Type B pancreatic cell (in vitro differentiated cells): Measurements from ENCODE around the gene BCAS3. TPM values are rescaled to one million over a fixed set of nuclear protein-coding genes. Genes with fewer than 3 reads are reported as not detected.

Source experiments
- DNase-seq: peaks from one replicate; pipeline ENCODE4 v3.0.0; 2021; ENCODE audit warnings: mixed read lengths; ENCODE audit not compliant: unreplicated experiment; ENCODE audit errors: extremely low spot score
- H3K27ac Mint-ChIP-seq: 2 replicates; pipeline ENCODE4 v1.8.0; 2021; ENCODE audit warnings: mild to moderate bottlenecking, mixed read lengths
- H3K27me3 Mint-ChIP-seq: 2 replicates; pipeline ENCODE4 v1.8.0; 2021; ENCODE audit warnings: mixed read lengths
- H3K36me3 Mint-ChIP-seq: 2 replicates; pipeline ENCODE4 v1.8.0; 2021; ENCODE audit warnings: mixed read lengths
- H3K4me1 Mint-ChIP-seq: one replicate; pipeline ENCODE4 v1.8.0; 2021; ENCODE audit warnings: mixed read lengths; ENCODE audit not compliant: unreplicated experiment
- H3K4me3 Mint-ChIP-seq: 2 replicates; pipeline ENCODE4 v1.8.0; 2021; ENCODE audit warnings: mild to moderate bottlenecking, mixed read lengths
- H3K9me3 Mint-ChIP-seq: 2 replicates; pipeline ENCODE4 v1.8.0; 2021; ENCODE audit warnings: mixed read lengths
- CTCF ChIP-seq: fragments of 200-600 bp; sonication (generic); conservative IDR thresholded peaks from 2 replicates; pipeline ENCODE4 v1.5.0; 2021; ENCODE audit warnings: antibody characterized with exemption, mild to moderate bottlenecking
- total RNA-seq: library from RNA; stranded (reverse); gene quantifications from 2 replicates; pipeline ENCODE4 v1.2.1, GENCODE V29; 2021; ENCODE audit warnings: low replicate concordance

BCAS3 gene
- total RNA-seq, 1 donor from 2014 or later: 23.0 TPM

- Mint-ChIP-seq H3K9me3 (no peaks in the 10 kb centered on the region), H3K36me3 (no peaks in the 10 kb centered on the region), H3K27me3 (peaks cover 5% of the 10 kb centered on the region), H3K4me1 (peaks cover 16% of the 10 kb centered on the region), H3K4me3 (no peak overlapping the region), H3K27ac (no peak overlapping the region)
- no peak for TF ChIP-seq CTCF
- no peak for DNase-seq
Observed at GRCh38 chr17:61007980-61008379, 330.3 kb downstream of the BCAS3 start.

GRCh38 chr17:61009663-61010062, 332.0 kb downstream of the BCAS3 start:
- Mint-ChIP-seq H3K27ac (no peak overlapping the region), H3K9me3 (no peaks in the 10 kb centered on the region), H3K27me3 (peaks cover 1% of the 10 kb centered on the region), H3K4me3 (no peak overlapping the region), H3K36me3 (no peaks in the 10 kb centered on the region), H3K4me1 (peaks cover 16% of the 10 kb centered on the region)
- no peak for TF ChIP-seq CTCF
- no peak for DNase-seq

DNA sequence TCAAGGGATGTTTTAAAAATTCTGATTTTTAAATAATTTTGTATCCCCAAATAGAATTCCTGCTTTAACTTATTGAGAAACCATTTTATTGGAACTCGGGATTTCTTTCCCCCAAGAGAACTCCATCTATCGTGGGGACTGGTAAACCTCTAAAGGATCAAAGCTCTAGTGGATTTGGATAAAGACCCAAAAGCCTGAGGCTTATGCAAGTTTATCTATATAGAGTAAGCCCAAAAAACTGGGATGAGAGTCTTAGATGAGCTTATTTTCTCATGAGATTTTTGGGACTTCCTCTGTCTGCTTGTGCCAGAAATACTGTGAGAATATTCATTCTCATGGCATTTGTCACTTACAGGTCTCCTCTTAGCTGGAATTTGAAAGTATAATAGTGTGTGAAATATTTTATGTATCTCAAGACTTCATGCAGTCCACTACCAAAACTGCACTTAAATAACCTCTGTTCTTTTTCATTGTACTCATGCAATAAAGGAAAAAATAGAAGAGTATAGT, 333.1 kb downstream of the BCAS3 start:
- peaks cover 16% of the 10 kb centered on the region for H3K4me1 Mint-ChIP-seq

GRCh38 chr17:61011251-61011650, 333.6 kb downstream of the BCAS3 start:
- no peak for TF ChIP-seq CTCF
- Mint-ChIP-seq H3K27ac (no peak overlapping the region), H3K4me1 (peaks cover 16% of the 10 kb centered on the region), H3K27me3 (no peaks in the 10 kb centered on the region), H3K4me3 (no peak overlapping the region), H3K36me3 (no peaks in the 10 kb centered on the region), H3K9me3 (no peaks in the 10 kb centered on the region)
- no peak for DNase-seq

More for the DNA sequence above, 333.1 kb downstream of the BCAS3 start:
- Mint-ChIP-seq H3K36me3 (no peaks in the 10 kb centered on the region), H3K27me3 (no peaks in the 10 kb centered on the region), H3K9me3 (no peaks in the 10 kb centered on the region), H3K27ac (no peak overlapping the region), H3K4me3 (no peak overlapping the region)
- no peak for DNase-seq
- TF ChIP-seq CTCF: no peak

- no peak for DNase-seq
- Mint-ChIP-seq H3K36me3 (peaks cover 5% of the 10 kb centered on the region), H3K9me3 (peaks cover 4% of the 10 kb centered on the region), H3K27ac (no peak overlapping the region), H3K27me3 (no peaks in the 10 kb centered on the region), H3K4me1 (peaks cover 4% of the 10 kb centered on the region), H3K4me3 (no peak overlapping the region)
- TF ChIP-seq CTCF: no peak
Observed at GRCh38 chr17:61015966-61016365, 338.3 kb downstream of the BCAS3 start.
